ENCODE results near the gene MAD1L1. TPM values are rescaled to one million over a fixed set of nuclear protein-coding genes. Genes with fewer than 3 reads are reported as not detected.

Gene MAD1L1
- total and polyA plus RNA-seq, 2 of the 13 experiments (the other 11 are each of a cell fraction or from before 2014, with no cell fraction given), result 17.4 to 64.7 TPM

- Histone ChIP-seq H3K4me1 (ENCODE audit: insufficient read depth, low read length) (no peaks in the 10 kb centered on the region), H3K27ac (ENCODE audit: extremely low read length, insufficient read depth, low read length) (no peak overlapping the region), H4K20me1 (ENCODE audit: insufficient read depth, low read length) (no peaks in the 10 kb centered on the region), H2AFZ (ENCODE audit: low read length) (no peak overlapping the region), H3K4me3 (replicated peaks in 1 of 3; ENCODE audit: insufficient read depth in 1 of 3, low read depth in 2 of 3, low read length in 3 of 3) (no peak overlapping the region), H3K27me3 (ENCODE audit: control insufficient read depth in 1 of 2, insufficient read depth in 2 of 2, low read length in 2 of 2) (no peaks in the 10 kb centered on the region; a peak in 1 of 5 replicates), H3K9me3 (ENCODE audit: low read length) (no peaks in the 10 kb centered on the region), H3K4me2 (ENCODE audit: low read depth, low read length) (no peak overlapping the region), H3K36me3 (replicated peaks in 1 of 2; ENCODE audit: control insufficient read depth in 1 of 2, insufficient read depth in 2 of 2, low read length in 2 of 2) (no peaks in the 10 kb centered on the region), H3K9ac (ENCODE audit: insufficient read depth, low read depth, low read length) (no peak overlapping the region), H3K79me2 (ENCODE audit: insufficient read depth, low read length) (no peaks in the 10 kb centered on the region)
- no TSS peak for BruUV-seq (replicated peaks)
- ATAC-seq (no peak), DNase-seq (ENCODE audit: low spot score) (no peak), FAIRE-seq (no peak)
- 93% methylated on average over 34 of the region's 45 CpGs for WGBS (ENCODE audit: low lambda C conversion rate)
- intact Hi-C loops (cut with micrococcal nuclease; ENCODE audit: unreplicated experiment) (no loop called here), in situ Hi-C loops (cut with HindIII; ENCODE audit: extremely low pct_ligation_motif_present, low pct_unique_long_range_greater_than_20kb) (no loop called here)
- TF ChIP-seq ARNT2 (CRISPR knock-in tag; IDR thresholded peaks at IDR 0.05; ENCODE audit: low read depth), result no peak
- TF ChIP-seq MLXIP (CRISPR knock-in tag; IDR thresholded peaks at IDR 0.05; ENCODE audit: borderline replicate concordance), result no peak
- TF ChIP-seq HMGXB3 (CRISPR knock-in tag; IDR thresholded peaks at IDR 0.05; ENCODE audit: borderline replicate concordance), result no peak
- no peak for TF ChIP-seq ZNF205 (CRISPR knock-in tag; IDR thresholded peaks at IDR 0.05)
- POLR2A ChIA-PET, result no interaction called here
- CTCF ChIA-PET (ENCODE audit: low intra/inter-chr PET ratio, low total read pairs), result no interaction called here
Observed at GRCh38 chr7:1856161-1856887, 376.4 kb downstream of the MAD1L1 start.

Data from HepG2 (cell line).